K562 (cell line): Measurements from ENCODE around the gene SPATA32. TPM values are rescaled to one million over a fixed set of nuclear protein-coding genes. Genes with fewer than 3 reads are reported as not detected.

Source experiments
- ATAC-seq: fragments of 200-7000 bp; cut with Tn5 transposase; 3 replicates; pipeline ENCODE4 v1.9.1; 2020; ENCODE audit warnings: moderate library complexity
- BruUV-seq: library from RNA; stranded (reverse); fragments of 400-500 nt; replicated peaks from 2 replicates; lab custom pipeline; 2021; lab: Mats Ljungman, UMichigan
- CTCF ChIA-PET: fragments of 300-600 bp; formaldehyde crosslinking; extraction: SDS; loops from one replicate; lab custom pipeline; 2021; ENCODE audit warnings: low intra/inter-chr PET ratio; lab: Yijun Ruan, JAX
- POLR2A ChIA-PET: fragments of 300-600, 350-650 bp; sonication (Branson Sonifier 250); formaldehyde crosslinking; extraction: SDS; loops from one replicate; lab custom pipeline; 2021; ENCODE audit warnings: antibody characterized with exemption, inconsistent platforms; lab: Yijun Ruan, JAX
- DNase-seq, 4 experiments: peaks; one replicate each; pipeline versions ENCODE4 v3.0.0 to v3.0.0-alpha.2; 2011 to 2018; ENCODE audit warnings: low spot score in 3 of 4, mixed read lengths in 3 of 4; ENCODE audit errors: extremely low read depth in 1 of 4
- FAIRE-seq: peaks from 2 replicates; lab custom pipeline; 2011; peaks lifted over from hg19 to GRCh38; lab: Jason Lieb, UNC
- H2AFZ ChIP-seq: 2 replicates; pipeline ENCODE4 v1.6.0; 2011; ENCODE audit warnings: low read depth, low read length, control low read depth, inconsistent platforms
- H3K27ac ChIP-seq: fragments of 200-600 bp; 3 replicates; pipeline ENCODE4 v1.8.0; 2011; ENCODE audit warnings: low read depth, mild to moderate bottlenecking, control low read depth, inconsistent platforms, low read length, moderate library complexity, mixed read lengths; ENCODE audit errors: extremely low read depth
- H3K27me3 ChIP-seq, 2 experiments: fragments of 300-600 bp in 1 of 2; 2 replicates in 1 of 2; 3 replicates in 1 of 2; pipeline versions ENCODE4 v1.6.0 to v1.8.0; 2011; ENCODE audit warnings: inconsistent platforms in 2 of 2, low read length in 2 of 2, mild to moderate bottlenecking in 1 of 2, mixed read lengths in 1 of 2, moderate library complexity in 1 of 2; ENCODE audit not compliant: control insufficient read depth in 2 of 2, insufficient read depth in 2 of 2
- H3K36me3 ChIP-seq: fragments of 300-600 bp; 3 replicates; pipeline ENCODE4 v1.8.0; 2011; ENCODE audit warnings: mild to moderate bottlenecking, low read length, inconsistent platforms; ENCODE audit not compliant: control insufficient read depth, insufficient read depth
- H3K4me1 ChIP-seq, 2 experiments: fragments of 200-600 bp in 1 of 2; replicated peaks in 1 of 2; 2 replicates in 1 of 2; 3 replicates in 1 of 2; pipeline versions ENCODE4 v1.5.1 to v1.8.0; 2011; ENCODE audit warnings: inconsistent platforms in 2 of 2, low read length in 2 of 2, mild to moderate bottlenecking in 1 of 2, mixed read lengths in 1 of 2, moderate library complexity in 1 of 2; ENCODE audit not compliant: control insufficient read depth in 2 of 2, insufficient read depth in 2 of 2
- H3K4me2 ChIP-seq: 2 replicates; pipeline ENCODE4 v1.6.1; 2011; ENCODE audit warnings: low read length, control low read depth, inconsistent platforms, mixed read lengths; ENCODE audit not compliant: insufficient read depth
- H3K4me3 ChIP-seq: fragments of 200-600 bp; sonication (generic), shearing (Covaris generic); 2 replicates; pipeline ENCODE4 v1.5.1; 2016; ENCODE audit warnings: control low read depth, inconsistent platforms
- H3K79me2 ChIP-seq: fragments of 200-600 bp; 3 replicates; pipeline ENCODE4 v1.8.0; 2011; ENCODE audit warnings: low read length, inconsistent platforms; ENCODE audit not compliant: control insufficient read depth, insufficient read depth
- H3K9ac ChIP-seq, 2 experiments: 2 replicates each; pipeline versions ENCODE4 v1.6.0 to v1.6.1; 2011; ENCODE audit warnings: low read depth in 2 of 2, low read length in 2 of 2, control low read depth in 1 of 2, inconsistent platforms in 1 of 2, mild to moderate bottlenecking in 1 of 2, mixed read lengths in 1 of 2; ENCODE audit not compliant: insufficient read depth in 1 of 2
- H3K9me1 ChIP-seq: one replicate; pipeline ENCODE4 v1.6.0; 2011; ENCODE audit warnings: inconsistent platforms, mild to moderate bottlenecking, low read length, moderate library complexity; ENCODE audit not compliant: control insufficient read depth, insufficient read depth
- H3K9me3 ChIP-seq: replicated peaks from 2 replicates; pipeline ENCODE4 v1.5.1; 2011; ENCODE audit warnings: low read depth, low read length, inconsistent platforms; ENCODE audit not compliant: control insufficient read depth, insufficient read depth
- H4K20me1 ChIP-seq: replicated peaks from 2 replicates; pipeline ENCODE4 v1.6.1; 2011; ENCODE audit warnings: low read length, inconsistent platforms, mixed read lengths; ENCODE audit not compliant: control insufficient read depth, insufficient read depth
- NBN ChIP-seq: fragments of 450-650 bp; IDR thresholded peaks from 2 replicates; pipeline ENCODE4 v1.6.1; 2016; ENCODE audit warnings: low read depth, mild to moderate bottlenecking
- ZNF134 ChIP-seq: fragments of 250-450 bp; sonication (Bioruptor Pico); conservative IDR thresholded peaks from 2 replicates; pipeline ENCODE4 v1.4.0; 2020
- WGBS: fragments of 100-300 bp; shearing (Covaris generic); methylation state at CpG from one replicate; pipeline ENCODE4 v1.1.6; 2016; ENCODE audit warnings: low coverage, mixed read lengths; ENCODE audit not compliant: insufficient coverage; ENCODE audit errors: missing lambda C conversion rate; 5-methylcytosine and 5-hydroxymethylcytosine counted together
- in situ Hi-C: fragments of 300-500 bp; cut with MboI; formaldehyde crosslinking; loops from 4 replicates; pipeline ENCODE4 v1.15.0; 2018; ENCODE audit warnings: inconsistent platforms, mixed read lengths
- intact Hi-C: fragments of 100-400 bp; cut with micrococcal nuclease; formaldehyde crosslinking; loops from 2 replicates; pipeline ENCODE4 v1.14.2; 2022
- polyA plus RNA-seq, 8 experiments: library from polyadenylated mRNA; depleted of rRNA in 4 of 8; stranded (reverse) in 5 of 8; unstranded in 3 of 8; fragments of >200 nt; fragmentation: Nextera tagmentation in 2 of 8; fragmentation: Illumina TruSeq in 1 of 8; extraction: Ambion mirVana in 2 of 8; extraction: Trizol in 1 of 8; gene quantifications; 2 replicates each; pipeline versions ENCODE4 v1.2.1 to v1.2.3, GENCODE V29; 2011 to 2014; ENCODE audit warnings: inconsistent platforms in 1 of 8, missing spikeins in 1 of 8
- total RNA-seq, 7 experiments: library from RNA; depleted of rRNA in 6 of 7; stranded (reverse); fragments of >200 nt in 6 of 7; fragmentation: Illumina TruSeq in 2 of 7; extraction: Trizol in 2 of 7; gene quantifications; 2 replicates each; pipeline versions ENCODE4 v1.2.1 to v1.2.3, GENCODE V29; 2011 to 2021; ENCODE audit warnings: low replicate concordance in 1 of 7

The SPATA32 gene
- total and polyA plus RNA-seq, 9 of the 15 experiments (the other 6 are each of a cell fraction or from before 2014, with no cell fraction given), result 0.03 to 0.06 TPM; not detected in 7

GRCh38 chr17:45306094-45306493 lies 44.2 kb upstream of the SPATA32 start:
- DNase-seq (no peak), FAIRE-seq (no peak), ATAC-seq (no peak)
- Histone ChIP-seq H3K9me1 (no peaks in the 10 kb centered on the region), H3K36me3 (peaks cover 5% of the 10 kb centered on the region; the same call in 2 of the 3 replicates), H4K20me1 (no peaks in the 10 kb centered on the region), H2AFZ (no peak overlapping the region), H3K4me2 (no peak overlapping the region), H3K4me3 (no peak overlapping the region), H3K9me3 (no peaks in the 10 kb centered on the region), H3K4me1 (peaks cover 9 to 11% of the 10 kb centered on the region in 2 experiments; a peak in 4 of 5 replicates), H3K9ac (no peak overlapping the region), H3K27ac (no peak overlapping the region), H3K79me2 (peaks cover 51% of the 10 kb centered on the region), H3K27me3 (no peaks in the 10 kb centered on the region)
- ChIA-PET CTCF (no interaction called here), POLR2A (interaction anchor here (0.8 to 1.5 kb wide), 5 partner anchors 11 to 157 kb away, joined by 3 to 4 read pairs (median 3); no protein-coding TSS in a partner anchor)
- no TSS peak for BruUV-seq
- WGBS, result 84% methylated on average over 4 of the region's 4 CpGs
- in situ Hi-C loops, result no loop called here
- TF ChIP-seq ZNF134 (CRISPR knock-in tag), result no peak
- intact Hi-C loops, result no loop called here

- Histone ChIP-seq H3K9ac (peak overlapping the region in 1 of 2 experiments; percentile 53; a peak in 1 of 4 replicates), H2AFZ (no peak overlapping the region), H3K4me3 (no peak overlapping the region), H3K79me2 (peaks cover 47% of the 10 kb centered on the region), H3K4me1 (peaks cover 9 to 11% of the 10 kb centered on the region in 2 experiments; a peak in 4 of 5 replicates), H3K4me2 (no peak overlapping the region), H3K27ac (no peak overlapping the region), H3K27me3 (no peaks in the 10 kb centered on the region), H3K9me1 (no peaks in the 10 kb centered on the region), H3K9me3 (no peaks in the 10 kb centered on the region), H3K36me3 (peaks cover 4% of the 10 kb centered on the region; the same call in 2 of the 3 replicates), H4K20me1 (no peaks in the 10 kb centered on the region)
- in situ Hi-C loops, result no loop called here
- intact Hi-C loops, result no loop called here
- no peak for ATAC-seq
- POLR2A ChIA-PET, result interaction anchor here (1.0 to 1.5 kb wide), 3 partner anchors 10 to 157 kb away, joined by 3 to 4 read pairs (median 3); no protein-coding TSS in a partner anchor
- 100% methylated on average over 2 of the region's 3 CpGs for WGBS
- CTCF ChIA-PET, result no interaction called here
- DNase-seq, result no peak
- no peak for FAIRE-seq
- no peak for TF ChIP-seq NBN
- no TSS peak for BruUV-seq
Observed at GRCh38 chr17:45305530-45306087, 43.7 kb upstream of the SPATA32 start.
